LoVo (cell line): Measurements from ENCODE around the gene SDK2.

ENCODE experiments used
- DNase-seq: peaks from one replicate; pipeline ENCODE4 v3.0.0-alpha.2; 2016; ENCODE audit warnings: low spot score

Gene SDK2

GRCh38 chr17:73503560-73503959 is 140.7 kb downstream of the SDK2 start:
- DNase-seq: no peak

GRCh38 chr17:73500414-73500999 is 143.7 kb downstream of the SDK2 start:
- DNase-seq: no peak

DNA sequence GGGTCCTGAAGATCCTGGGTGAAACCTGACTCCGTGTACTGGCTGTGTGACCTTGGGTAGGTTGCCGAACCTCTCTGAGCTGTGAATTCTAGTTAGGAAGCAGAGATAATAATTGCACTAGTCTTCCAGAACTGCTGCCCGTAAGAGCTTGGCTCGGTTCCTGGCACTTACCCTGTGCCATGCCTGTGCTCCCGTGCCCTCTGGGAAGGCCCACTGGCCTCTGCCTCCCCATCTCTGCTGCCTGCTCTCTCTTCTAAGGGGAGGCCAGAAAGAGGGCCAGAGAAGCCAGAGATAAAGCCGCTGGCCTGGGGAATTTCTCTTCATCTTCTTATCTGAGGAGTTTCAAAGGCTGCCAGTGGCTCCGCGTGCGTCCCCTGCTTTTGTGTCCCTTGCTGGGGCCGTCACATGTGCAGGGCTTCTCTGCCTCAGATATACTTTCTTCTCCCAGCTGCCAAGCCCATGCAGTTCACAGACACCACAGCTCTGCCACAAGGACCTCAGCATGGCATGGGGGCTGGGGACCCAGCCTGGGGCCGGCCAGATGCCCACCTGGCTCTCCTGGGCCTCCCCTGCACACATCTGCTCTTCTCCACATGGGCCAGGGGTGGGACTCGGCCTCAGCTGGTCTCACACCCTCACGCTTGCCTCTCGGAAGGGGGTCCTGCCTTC is 145.2 kb downstream of the SDK2 start:
- no peak for DNase-seq

GRCh38 chr17:73498176-73498575 is 146.1 kb downstream of the SDK2 start:
- no peak for DNase-seq

DNA sequence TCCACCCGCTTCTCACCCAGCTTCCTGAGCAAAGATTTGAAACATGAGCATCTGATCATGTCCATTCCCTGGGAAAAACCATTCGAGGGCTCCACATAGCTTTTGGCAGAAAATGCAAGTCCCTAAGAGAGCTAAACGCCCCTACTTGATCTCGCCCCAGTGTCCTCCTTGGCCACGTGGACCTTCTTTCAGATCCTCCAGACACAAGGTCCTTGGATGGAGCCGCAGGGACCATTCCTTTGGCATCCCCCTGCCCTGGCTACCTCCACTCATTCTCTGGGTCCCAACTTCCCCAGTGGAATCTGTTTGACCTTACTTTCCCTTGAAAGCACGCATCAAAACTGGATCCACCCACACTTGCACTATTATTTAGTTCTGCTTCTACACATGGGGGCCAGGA is 146.5 kb downstream of the SDK2 start:
- DNase-seq: no peak

DNA sequence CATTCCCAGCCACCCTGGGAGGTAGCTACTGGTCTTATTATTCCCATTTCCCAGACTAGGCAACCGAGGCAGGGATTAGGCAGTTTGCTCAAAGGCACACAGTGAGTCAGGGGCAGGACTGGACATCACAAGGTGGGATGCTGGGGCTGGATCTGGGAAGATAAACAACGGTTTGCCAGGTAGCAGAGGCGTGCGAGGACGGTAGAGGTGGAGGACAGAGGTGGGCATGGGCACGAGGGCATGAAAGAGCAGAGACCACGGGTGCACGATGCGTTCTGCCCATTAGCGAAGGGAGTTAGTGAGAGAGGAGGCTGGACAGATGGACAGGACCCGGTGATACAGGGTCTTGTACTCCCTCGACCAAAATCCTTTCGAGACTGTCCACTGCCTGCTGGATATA is 148.0 kb downstream of the SDK2 start:
- no peak for DNase-seq

DNA sequence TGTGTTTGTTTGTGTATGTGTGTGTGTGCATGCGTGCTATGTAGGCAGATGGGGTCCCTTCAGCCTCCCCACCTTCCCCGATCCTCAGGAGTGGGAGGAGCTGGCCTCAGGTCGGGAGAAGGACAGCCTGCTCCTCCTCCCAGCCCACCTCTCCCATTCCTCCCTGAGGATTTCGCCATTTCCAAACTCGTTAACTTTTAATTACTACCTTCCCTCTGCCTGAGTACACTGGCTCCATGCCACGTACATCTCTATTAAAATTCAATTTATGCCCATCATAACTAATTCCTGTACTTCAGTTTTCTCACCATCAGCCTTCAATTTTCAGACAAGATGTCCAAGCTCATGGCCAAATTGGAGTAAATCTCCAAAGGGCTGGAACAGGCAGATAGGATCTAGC is 148.6 kb downstream of the SDK2 start:
- DNase-seq: no peak

DNA sequence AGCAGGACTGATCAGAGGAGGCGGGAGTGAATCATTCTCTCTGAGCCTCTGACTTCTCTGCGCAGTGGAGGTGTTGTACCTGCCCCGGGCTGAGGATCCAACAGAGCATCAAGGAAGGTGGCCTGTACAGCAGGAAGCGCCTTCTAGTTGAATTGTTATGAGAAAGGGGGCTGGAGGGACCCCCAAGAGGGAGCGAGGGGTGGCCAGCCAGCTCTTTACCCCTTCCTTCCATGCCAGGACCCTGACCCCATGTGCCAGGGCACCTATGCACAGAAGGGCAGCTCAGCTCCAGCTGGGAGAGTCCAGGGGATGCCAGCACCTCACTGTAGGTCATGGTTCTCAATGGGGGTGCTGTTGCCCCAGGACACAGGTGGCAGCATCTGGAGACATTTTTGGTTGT is 149.3 kb downstream of the SDK2 start:
- DNase-seq: no peak

GRCh38 chr17:73493956-73494926 is 150.0 kb downstream of the SDK2 start:
- DNase-seq: no peak

DNA sequence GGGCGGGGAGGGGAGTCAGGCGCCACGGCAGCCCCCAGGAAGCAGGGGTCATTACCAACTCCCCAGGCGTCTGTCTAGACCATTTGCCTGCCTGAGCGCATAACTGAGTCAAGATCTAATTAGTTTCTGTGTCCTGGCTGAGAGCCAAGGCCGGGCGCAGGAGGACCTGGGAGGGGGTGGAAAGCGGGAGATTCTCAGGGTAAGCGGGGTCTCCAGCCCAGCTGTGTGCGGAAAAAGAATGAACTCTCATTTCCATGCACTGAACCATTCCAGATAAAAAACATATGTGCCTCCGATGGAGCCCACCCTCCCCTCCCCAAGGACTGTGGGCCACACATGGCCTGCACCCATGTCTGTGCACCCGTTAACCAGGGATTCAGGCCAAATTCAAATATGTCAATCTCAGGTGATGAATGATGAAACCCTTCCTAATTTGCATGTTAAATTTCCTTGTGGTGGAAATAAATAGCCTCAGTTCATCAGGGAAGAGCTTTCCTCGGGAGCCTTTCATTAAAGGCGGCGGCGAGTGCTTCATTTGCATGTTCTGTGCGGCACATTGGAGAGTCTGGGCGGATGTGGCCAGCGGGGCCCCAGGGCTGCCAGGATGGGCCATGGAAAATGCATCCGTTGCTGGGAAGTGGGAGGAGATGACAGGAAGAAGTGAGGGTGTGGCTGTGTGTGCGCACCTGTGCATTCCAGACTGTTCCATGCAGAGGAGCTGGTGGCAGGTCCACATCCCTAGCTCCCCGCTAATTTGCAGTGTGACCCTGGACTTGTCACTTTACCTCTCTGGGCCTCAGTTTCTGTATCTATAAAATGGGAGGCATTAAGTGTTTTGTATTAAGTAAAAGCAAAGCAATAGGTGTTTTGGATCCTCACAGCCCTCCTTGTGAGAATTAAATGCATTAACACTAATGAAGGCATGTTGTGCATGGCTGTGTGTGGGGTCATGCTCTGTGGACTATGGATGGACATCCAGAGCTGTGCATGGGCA is 151.1 kb downstream of the SDK2 start:
- no peak for DNase-seq

DNA sequence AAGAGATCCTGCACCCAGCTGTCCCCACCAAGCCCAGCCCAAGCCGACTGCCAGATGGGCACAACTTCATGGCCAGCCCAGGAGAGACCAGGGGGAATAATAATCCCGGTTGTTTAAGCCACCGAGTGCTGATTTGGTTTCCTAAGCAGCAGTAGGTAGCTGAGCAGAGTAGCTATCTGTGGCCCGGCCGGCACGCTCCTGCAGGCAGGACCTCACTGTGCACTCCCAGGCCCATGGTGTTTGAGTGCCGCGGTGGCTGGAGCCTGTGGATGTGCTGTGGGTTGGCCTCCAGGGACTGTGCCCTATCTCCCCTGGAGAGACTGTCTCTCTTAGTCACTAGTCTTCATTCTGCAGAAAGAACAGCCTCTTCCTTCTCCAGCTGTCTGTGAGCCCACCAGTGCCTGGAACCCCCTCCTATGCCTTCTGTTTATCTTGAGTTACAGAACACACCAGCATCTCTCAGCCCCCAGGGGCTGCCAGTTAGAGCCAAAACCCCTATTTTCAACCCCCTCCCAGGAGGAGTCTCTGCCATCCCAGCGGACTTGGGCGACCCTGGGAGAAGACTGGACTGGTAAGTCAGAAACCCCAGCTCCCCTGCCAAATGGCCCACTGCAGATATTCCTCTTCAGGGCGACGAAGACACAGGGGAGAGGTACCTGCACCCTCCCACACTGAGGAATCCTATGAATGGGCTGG is 152.0 kb downstream of the SDK2 start:
- no peak for DNase-seq

DNA sequence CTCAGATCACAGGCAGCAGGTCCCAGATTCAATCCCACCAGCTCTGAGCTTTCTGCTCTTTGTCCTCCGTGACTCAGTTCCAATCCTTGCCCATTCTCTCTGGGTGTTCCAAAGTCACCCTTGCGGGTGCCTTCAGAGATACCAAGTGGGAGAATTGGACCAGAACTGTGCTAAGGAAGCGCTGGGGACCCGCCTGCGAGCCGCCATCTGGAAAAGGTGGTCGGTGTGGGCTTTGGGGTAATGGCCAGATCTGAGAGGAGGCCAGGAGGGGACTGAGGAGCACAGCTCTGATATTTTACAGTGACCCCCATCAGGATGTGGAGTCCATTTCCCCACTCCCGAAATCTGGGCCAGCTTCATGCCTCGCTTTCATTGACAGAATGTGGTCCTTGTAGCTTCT is 152.6 kb downstream of the SDK2 start:
- DNase-seq: no peak

- DNase-seq: no peak
Measured at GRCh38 chr17:73490851-73491250, 153.4 kb downstream of the SDK2 start.

- no peak for DNase-seq
Measured at GRCh38 chr17:73489991-73490390, 154.3 kb downstream of the SDK2 start.

DNA sequence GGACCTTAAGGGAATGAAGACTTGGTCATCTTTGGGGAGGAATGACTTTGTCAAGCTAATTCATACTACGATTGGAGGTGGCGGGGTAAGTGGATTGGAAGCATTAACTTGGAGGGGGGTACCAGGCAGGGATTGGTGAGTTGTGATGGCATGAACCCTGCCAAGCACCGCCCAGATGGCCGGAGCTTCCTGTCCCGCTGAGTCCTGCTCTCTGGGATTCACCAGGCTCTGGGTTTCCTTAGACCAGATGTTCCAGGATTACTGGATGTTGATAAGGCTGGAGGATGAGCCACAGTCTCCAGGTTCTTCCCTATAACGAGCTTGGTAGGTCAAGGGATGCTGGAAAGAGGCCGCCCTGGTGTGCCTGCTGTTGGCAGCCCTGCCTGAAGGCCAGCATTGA is 154.9 kb downstream of the SDK2 start:
- no peak for DNase-seq

GRCh38 chr17:73485130-73485529 is 159.1 kb downstream of the SDK2 start:
- no peak for DNase-seq

- DNase-seq: no peak
Measured at GRCh38 chr17:73482894-73483293, 161.4 kb downstream of the SDK2 start.

GRCh38 chr17:73482251-73482716 is 162.0 kb downstream of the SDK2 start:
- DNase-seq: no peak

- no peak for DNase-seq
Measured at GRCh38 chr17:73481676-73482075, 162.6 kb downstream of the SDK2 start.

DNA sequence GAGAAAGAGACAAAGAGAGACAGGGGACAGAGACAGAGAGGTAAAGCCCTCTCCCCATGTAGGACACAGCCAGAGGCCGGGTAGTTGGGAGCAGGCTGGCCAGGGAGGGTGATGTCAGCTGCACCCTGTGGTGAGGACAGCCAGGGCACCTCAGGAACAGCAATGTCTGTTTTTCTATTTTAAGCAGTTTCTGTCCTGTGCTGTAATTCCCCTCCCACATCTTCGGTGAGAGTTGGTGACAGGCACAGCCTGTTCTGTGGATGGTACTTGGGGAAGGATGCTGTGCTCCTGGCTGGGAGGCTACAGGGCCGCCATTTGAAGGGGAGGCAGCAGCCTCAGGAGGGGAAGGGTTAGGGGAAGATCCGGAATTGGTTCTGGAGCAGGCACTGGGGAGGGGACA is 163.5 kb downstream of the SDK2 start:
- DNase-seq: no peak
